IMR-90 (cell line): ENCODE measurements around the gene NAB2. TPM values are rescaled to one million over a fixed set of nuclear protein-coding genes. Genes with fewer than 3 reads are reported as not detected.

Experiments used
- ATAC-seq: fragments of 200-7000 bp; cut with Tn5 transposase; 2 replicates; pipeline ENCODE4 v1.9.1; 2020; ENCODE audit warnings: low read depth, mild to moderate bottlenecking, moderate library complexity
- BruUV-seq: library from RNA; stranded (reverse); fragments of 400-500 nt; replicated peaks from 2 replicates; lab custom pipeline; 2021; lab: Mats Ljungman, UMichigan
- CTCF ChIA-PET: fragments of 300-600 bp; formaldehyde crosslinking; extraction: SDS; loops from one replicate; lab custom pipeline; 2021; ENCODE audit warnings: antibody characterized with exemption; lab: Yijun Ruan, JAX
- POLR2A ChIA-PET: fragments of 300-600 bp; sonication (Branson Sonifier 250); formaldehyde crosslinking; loops from one replicate; lab custom pipeline; 2022; ENCODE audit warnings: antibody characterized with exemption; ENCODE audit not compliant: unreplicated experiment; lab: Charles Lee
- DNase-seq: peaks from one replicate; pipeline ENCODE4 v3.0.0; 2013
- H2AFZ ChIP-seq: replicated peaks from 2 replicates; pipeline ENCODE3; 2013; ENCODE audit warnings: low read length, mild to moderate bottlenecking; ENCODE audit not compliant: poor library complexity
- H2AK5ac ChIP-seq: 2 replicates; pipeline ENCODE4 v1.6.1; 2013; ENCODE audit warnings: low read depth, low read length, inconsistent platforms
- H2AK9ac ChIP-seq: replicated peaks from 2 replicates; pipeline ENCODE3; 2013; ENCODE audit warnings: mild to moderate bottlenecking, low read depth, low read length, moderate library complexity; ENCODE audit not compliant: poor library complexity
- H2BK120ac ChIP-seq: 2 replicates; pipeline ENCODE4 v1.6.1; 2013; ENCODE audit warnings: low read depth, low read length, inconsistent platforms
- H2BK15ac ChIP-seq: 3 replicates; pipeline ENCODE4 v1.6.1; 2013; ENCODE audit warnings: low read depth, low read length, inconsistent platforms
- H2BK20ac ChIP-seq: 2 replicates; pipeline ENCODE4 v1.6.1; 2013; ENCODE audit warnings: low read depth, mild to moderate bottlenecking, inconsistent platforms, low read length, moderate library complexity
- H2BK5ac ChIP-seq: 2 replicates; pipeline ENCODE4 v1.6.1; 2013; ENCODE audit warnings: mild to moderate bottlenecking, low read depth, low read length, inconsistent platforms; ENCODE audit not compliant: poor library complexity, severe bottlenecking
- H3K14ac ChIP-seq: replicated peaks from 2 replicates; pipeline ENCODE4 v1.6.1; 2013; ENCODE audit warnings: low read depth, low read length, inconsistent platforms
- H3K18ac ChIP-seq: 2 replicates; pipeline ENCODE4 v1.6.1; 2013; ENCODE audit warnings: low read depth, low read length, control low read depth
- H3K23ac ChIP-seq: 2 replicates; pipeline ENCODE4 v1.6.1; 2013; ENCODE audit warnings: low read depth, low read length, inconsistent platforms
- H3K27ac ChIP-seq: 2 replicates; pipeline ENCODE4 v1.5.1; 2013; ENCODE audit warnings: mild to moderate bottlenecking, control low read depth, low read length; ENCODE audit not compliant: insufficient read depth
- H3K27me3 ChIP-seq: 2 replicates; pipeline ENCODE4 v1.6.1; 2013; ENCODE audit warnings: low read length; ENCODE audit not compliant: control insufficient read depth, insufficient read depth
- H3K36me3 ChIP-seq: 2 replicates; pipeline ENCODE4 v1.6.1; 2013; ENCODE audit warnings: low read length, mixed read lengths; ENCODE audit not compliant: control insufficient read depth, insufficient read depth
- H3K4ac ChIP-seq: 2 replicates; pipeline ENCODE4 v1.6.1; 2013; ENCODE audit warnings: low read depth, low read length, inconsistent platforms
- H3K4me1 ChIP-seq: 2 replicates; pipeline ENCODE4 v1.6.1; 2013; ENCODE audit warnings: low read length, mixed read lengths; ENCODE audit not compliant: control insufficient read depth, insufficient read depth
- H3K4me2 ChIP-seq: 2 replicates; pipeline ENCODE4 v1.6.1; 2013; ENCODE audit warnings: low read depth, mild to moderate bottlenecking, control low read depth, low read length, moderate library complexity
- H3K4me3 ChIP-seq: 2 replicates; pipeline ENCODE4 v1.5.1; 2013; ENCODE audit warnings: low read depth, mild to moderate bottlenecking, control low read depth, low read length, moderate library complexity; ENCODE audit not compliant: insufficient read depth
- H3K56ac ChIP-seq: 2 replicates; pipeline ENCODE4 v1.6.1; 2013; ENCODE audit warnings: low read length, inconsistent platforms; ENCODE audit not compliant: insufficient read depth; ENCODE audit errors: extremely low read depth
- H3K79me1 ChIP-seq, 2 experiments: 2 replicates each; pipeline ENCODE4 v1.6.1; 2013; ENCODE audit warnings: low read length in 2 of 2, inconsistent platforms in 1 of 2, low read depth in 1 of 2
- H3K9ac ChIP-seq: 2 replicates; pipeline ENCODE4 v1.6.1; 2013; ENCODE audit warnings: low read depth, low read length, control low read depth
- H3K9me1 ChIP-seq: 2 replicates; pipeline ENCODE4 v1.6.1; 2013; ENCODE audit warnings: low read length, inconsistent platforms; ENCODE audit not compliant: insufficient read depth
- H3K9me3 ChIP-seq: 2 replicates; pipeline ENCODE4 v1.6.1; 2013; ENCODE audit warnings: low read length; ENCODE audit not compliant: control insufficient read depth, insufficient read depth
- H4K20me1 ChIP-seq: 2 replicates; pipeline ENCODE4 v1.6.1; 2013; ENCODE audit warnings: low read length, inconsistent platforms; ENCODE audit not compliant: insufficient read depth
- H4K5ac ChIP-seq: 2 replicates; pipeline ENCODE4 v1.6.1; 2013; ENCODE audit warnings: mild to moderate bottlenecking, low read depth, low read length, control low read depth
- H4K8ac ChIP-seq, 2 experiments: 2 replicates each; pipeline ENCODE4 v1.6.1; 2013; ENCODE audit warnings: low read depth in 2 of 2, low read length in 2 of 2, control low read depth in 1 of 2, inconsistent platforms in 1 of 2
- H4K91ac ChIP-seq: 2 replicates; pipeline ENCODE4 v1.6.1; 2013; ENCODE audit warnings: low read depth, low read length, inconsistent platforms; ENCODE audit not compliant: insufficient read depth
- BHLHE40 ChIP-seq: fragments of 150-350 bp; IDR thresholded peaks from 2 replicates; pipeline ENCODE4 v1.6.1; 2016; ENCODE audit warnings: mild to moderate bottlenecking, low read depth, low read length
- CEBPB ChIP-seq: IDR thresholded peaks from 2 replicates; pipeline ENCODE4 v1.6.1; 2012; ENCODE audit warnings: low read depth, low read length, improper control_type of control experiment
- CHD1 ChIP-seq: IDR thresholded peaks from 2 replicates; pipeline ENCODE4 v1.6.1; 2012; ENCODE audit warnings: low read depth, low read length, improper control_type of control experiment
- FOS ChIP-seq: fragments of 150-350 bp; IDR thresholded peaks from 2 replicates; pipeline ENCODE4 v1.6.1; 2016; ENCODE audit warnings: low read depth, low read length
- MAFK ChIP-seq: IDR thresholded peaks from 2 replicates; pipeline ENCODE4 v1.6.1; 2012; ENCODE audit warnings: low read depth, low read length, improper control_type of control experiment
- MAZ ChIP-seq: IDR thresholded peaks from 2 replicates; pipeline ENCODE4 v1.6.1; 2012; ENCODE audit warnings: low read depth, mild to moderate bottlenecking, low read length, improper control_type of control experiment, moderate library complexity, borderline replicate concordance
- MXI1 ChIP-seq: IDR thresholded peaks from 2 replicates; pipeline ENCODE4 v1.6.1; 2012; ENCODE audit warnings: low read depth, mild to moderate bottlenecking, low read length, moderate library complexity, borderline replicate concordance
- NFE2L2 ChIP-seq: fragments of 150-350 bp; IDR thresholded peaks from 2 replicates; pipeline ENCODE4 v1.6.1; 2016; ENCODE audit warnings: low read depth, mild to moderate bottlenecking, low read length
- POLR2A ChIP-seq: IDR thresholded peaks from 2 replicates; pipeline ENCODE4 v1.6.1; 2012; ENCODE audit warnings: mild to moderate bottlenecking, low read depth, low read length
- RAD21 ChIP-seq: IDR thresholded peaks from 2 replicates; pipeline ENCODE4 v1.6.1; 2012; ENCODE audit warnings: low read length, improper control_type of control experiment
- RCOR1 ChIP-seq: IDR thresholded peaks from 2 replicates; pipeline ENCODE4 v1.6.1; 2012; ENCODE audit warnings: mild to moderate bottlenecking, low read length, improper control_type of control experiment; ENCODE audit not compliant: insufficient replicate concordance
- RFX5 ChIP-seq: IDR thresholded peaks from 2 replicates; pipeline ENCODE4 v1.8.0; 2012; ENCODE audit warnings: low read depth, mild to moderate bottlenecking, low read length, moderate library complexity
- SMC3 ChIP-seq: fragments of 150-350 bp; IDR thresholded peaks from 2 replicates; pipeline ENCODE4 v1.6.1; 2016; ENCODE audit warnings: low read depth, mild to moderate bottlenecking, antibody characterized with exemption, low read length, moderate library complexity
- WGBS, 2 experiments: methylation state at CpG; one replicate each; pipeline versions ENCODE4 v1.1.5 to v1.1.7; 2013; ENCODE audit warnings: missing lambda C conversion rate in 2 of 2; ENCODE audit not compliant: insufficient read length in 1 of 2; ENCODE audit errors: extremely low coverage in 2 of 2; 5-methylcytosine and 5-hydroxymethylcytosine counted together
- dilution Hi-C: fragments of 300-500 bp; cut with HindIII; formaldehyde crosslinking; loops from one replicate; pipeline ENCODE4 v1.14.3; 2018; ENCODE audit warnings: low sequenced_read_pairs; ENCODE audit not compliant: unreplicated experiment
- in situ Hi-C: fragments of 300-500 bp; cut with MboI; formaldehyde crosslinking; loops from 3 replicates; pipeline ENCODE4 v1.14.3; 2019; ENCODE audit warnings: low sequenced_read_pairs, inconsistent platforms, mixed read lengths
- intact Hi-C: fragments of 100-400 bp; cut with micrococcal nuclease; formaldehyde crosslinking; loops from 2 replicates; pipeline ENCODE4 v1.10.0; 2022
- polyA plus RNA-seq, 3 experiments: library from polyadenylated mRNA; depleted of rRNA; stranded (reverse); fragments of >200 nt; gene quantifications; 2 replicates each; pipeline ENCODE4 v1.2.3, GENCODE V29; 2012; ENCODE audit warnings: low replicate concordance in 1 of 3
- total RNA-seq: library from RNA; depleted of rRNA; stranded (reverse); fragments of >200 nt; gene quantifications from 2 replicates; pipeline ENCODE4 v1.2.3, GENCODE V29; 2012
- TF ChIP-seq, protein P1 (sequence below): fragments of 150-350 bp; IDR thresholded peaks from 2 replicates; pipeline ENCODE4 v1.6.1; 2017; ENCODE audit warnings: mild to moderate bottlenecking, antibody characterized with exemption, low read length, low read depth
- TF ChIP-seq, protein P2 (sequence below): conservative IDR thresholded peaks from 2 replicates; pipeline ENCODE4 v1.5.1; 2012; ENCODE audit warnings: mild to moderate bottlenecking, low read depth, low read length, improper control_type of control experiment
- TF ChIP-seq, protein P3 (sequence below): fragments of 150-350 bp; IDR thresholded peaks from 2 replicates; pipeline ENCODE4 v1.6.1; 2016; ENCODE audit warnings: low read depth, mild to moderate bottlenecking, low read length, moderate library complexity, borderline replicate concordance

Gene NAB2
- total and polyA plus RNA-seq, 2 of the 4 experiments (the other 2 are of a cell fraction): 65.1 to 68.8 TPM

DNA sequence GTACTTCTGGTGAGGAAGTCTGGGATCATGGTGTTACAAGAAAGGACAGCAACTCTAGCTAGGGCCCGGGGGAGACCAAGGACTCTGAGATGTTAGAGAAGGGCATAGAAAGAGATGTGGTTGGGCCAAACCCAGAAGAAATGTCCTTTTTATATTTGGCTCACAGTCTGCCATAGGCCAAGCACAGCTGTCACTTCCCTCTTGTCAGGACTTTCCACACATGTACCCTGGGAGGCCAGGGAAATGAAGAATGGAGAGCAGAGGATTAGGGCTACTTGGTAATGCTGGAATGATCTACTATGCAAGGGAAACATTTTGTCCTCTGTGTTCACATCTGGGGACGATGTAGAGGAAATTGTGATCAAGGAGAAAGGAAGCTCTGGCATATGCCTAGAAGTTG is 48.2 kb upstream of the NAB2 start:
- H4K91ac ChIP-seq: no peak overlapping the region
- H3K27me3 ChIP-seq: peaks cover 62% of the 10 kb centered on the region
- no peak overlapping the region for H2BK5ac ChIP-seq
- H3K9me1 ChIP-seq: no peaks in the 10 kb centered on the region
- H3K4me2 ChIP-seq: no peak overlapping the region
- H3K23ac ChIP-seq: no peak overlapping the region
- no peak overlapping the region for H2BK15ac ChIP-seq
- H3K4me1 ChIP-seq: no peaks in the 10 kb centered on the region
- no peak overlapping the region for H2AK9ac ChIP-seq
- no peak overlapping the region for H4K8ac ChIP-seq
- WGBS, 2 experiments: no CpG with 5 or more reads among the region's 2 CpGs
- no peaks in the 10 kb centered on the region for H3K9me3 ChIP-seq
- no peak overlapping the region for H3K18ac ChIP-seq
- no peak overlapping the region for H2AK5ac ChIP-seq
- ATAC-seq (no peak), DNase-seq (no peak)
- no peak overlapping the region for H2AFZ ChIP-seq
- H3K9ac ChIP-seq: no peak overlapping the region
- no peak overlapping the region for H3K14ac ChIP-seq
- no peak overlapping the region for H2BK120ac ChIP-seq
- H3K27ac ChIP-seq: no peak overlapping the region
- dilution Hi-C loops (no loop called here), in situ Hi-C loops (no loop called here), intact Hi-C loops (no loop called here)
- H3K56ac ChIP-seq: no peak overlapping the region
- H4K20me1 ChIP-seq: no peaks in the 10 kb centered on the region
- H3K4me3 ChIP-seq: no peak overlapping the region
- H2BK20ac ChIP-seq: no peak overlapping the region
- no peaks in the 10 kb centered on the region for H3K79me1 ChIP-seq
- CTCF ChIA-PET: no interaction called here
- no TSS peak for BruUV-seq
- no peaks in the 10 kb centered on the region for H3K36me3 ChIP-seq
- POLR2A ChIA-PET: no interaction called here
- TF ChIP-seq, protein P1, sequence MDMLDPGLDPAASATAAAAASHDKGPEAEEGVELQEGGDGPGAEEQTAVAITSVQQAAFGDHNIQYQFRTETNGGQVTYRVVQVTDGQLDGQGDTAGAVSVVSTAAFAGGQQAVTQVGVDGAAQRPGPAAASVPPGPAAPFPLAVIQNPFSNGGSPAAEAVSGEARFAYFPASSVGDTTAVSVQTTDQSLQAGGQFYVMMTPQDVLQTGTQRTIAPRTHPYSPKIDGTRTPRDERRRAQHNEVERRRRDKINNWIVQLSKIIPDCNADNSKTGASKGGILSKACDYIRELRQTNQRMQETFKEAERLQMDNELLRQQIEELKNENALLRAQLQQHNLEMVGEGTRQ: no peak
- TF ChIP-seq, protein P2, sequence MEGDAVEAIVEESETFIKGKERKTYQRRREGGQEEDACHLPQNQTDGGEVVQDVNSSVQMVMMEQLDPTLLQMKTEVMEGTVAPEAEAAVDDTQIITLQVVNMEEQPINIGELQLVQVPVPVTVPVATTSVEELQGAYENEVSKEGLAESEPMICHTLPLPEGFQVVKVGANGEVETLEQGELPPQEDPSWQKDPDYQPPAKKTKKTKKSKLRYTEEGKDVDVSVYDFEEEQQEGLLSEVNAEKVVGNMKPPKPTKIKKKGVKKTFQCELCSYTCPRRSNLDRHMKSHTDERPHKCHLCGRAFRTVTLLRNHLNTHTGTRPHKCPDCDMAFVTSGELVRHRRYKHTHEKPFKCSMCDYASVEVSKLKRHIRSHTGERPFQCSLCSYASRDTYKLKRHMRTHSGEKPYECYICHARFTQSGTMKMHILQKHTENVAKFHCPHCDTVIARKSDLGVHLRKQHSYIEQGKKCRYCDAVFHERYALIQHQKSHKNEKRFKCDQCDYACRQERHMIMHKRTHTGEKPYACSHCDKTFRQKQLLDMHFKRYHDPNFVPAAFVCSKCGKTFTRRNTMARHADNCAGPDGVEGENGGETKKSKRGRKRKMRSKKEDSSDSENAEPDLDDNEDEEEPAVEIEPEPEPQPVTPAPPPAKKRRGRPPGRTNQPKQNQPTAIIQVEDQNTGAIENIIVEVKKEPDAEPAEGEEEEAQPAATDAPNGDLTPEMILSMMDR: no peak
- TF ChIP-seq RCOR1 (no peak), MXI1 (no peak), RFX5 (no peak), POLR2A (no peak), NFE2L2 (no peak), RAD21 (no peak), CHD1 (no peak), MAZ (no peak), MAFK (no peak), CEBPB (no peak), BHLHE40 (no peak), SMC3 (no peak), FOS (no peak)
- TF ChIP-seq, protein P3, sequence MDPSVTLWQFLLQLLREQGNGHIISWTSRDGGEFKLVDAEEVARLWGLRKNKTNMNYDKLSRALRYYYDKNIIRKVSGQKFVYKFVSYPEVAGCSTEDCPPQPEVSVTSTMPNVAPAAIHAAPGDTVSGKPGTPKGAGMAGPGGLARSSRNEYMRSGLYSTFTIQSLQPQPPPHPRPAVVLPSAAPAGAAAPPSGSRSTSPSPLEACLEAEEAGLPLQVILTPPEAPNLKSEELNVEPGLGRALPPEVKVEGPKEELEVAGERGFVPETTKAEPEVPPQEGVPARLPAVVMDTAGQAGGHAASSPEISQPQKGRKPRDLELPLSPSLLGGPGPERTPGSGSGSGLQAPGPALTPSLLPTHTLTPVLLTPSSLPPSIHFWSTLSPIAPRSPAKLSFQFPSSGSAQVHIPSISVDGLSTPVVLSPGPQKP: no peak
- H3K4ac ChIP-seq: no peak overlapping the region
- H4K5ac ChIP-seq: no peak overlapping the region
